H9 (cell line): Measurements from ENCODE around the gene MMP17. TPM values are rescaled to one million over a fixed set of nuclear protein-coding genes. Genes with fewer than 3 reads are reported as not detected.

ENCODE experiments used
- DNase-seq: peaks from one replicate; pipeline ENCODE4 v3.0.0-alpha.2; 2017
- H2AFZ ChIP-seq: one replicate; pipeline ENCODE4 v1.6.1; 2013; ENCODE audit warnings: mild to moderate bottlenecking, low read length, control low read depth, moderate library complexity
- H2AK5ac ChIP-seq: 2 replicates; pipeline ENCODE4 v1.6.1; 2013; ENCODE audit warnings: low read length, control low read depth, mixed read lengths; ENCODE audit not compliant: insufficient read length
- H2BK120ac ChIP-seq: one replicate; pipeline ENCODE4 v1.6.1; 2013; ENCODE audit warnings: low read depth, mild to moderate bottlenecking, low read length, control low read depth, inconsistent platforms; ENCODE audit not compliant: poor library complexity, severe bottlenecking
- H2BK12ac ChIP-seq: 2 replicates; pipeline ENCODE4 v1.6.1; 2013; ENCODE audit warnings: low read length, control low read depth, mixed read lengths, low read depth; ENCODE audit not compliant: insufficient read length
- H2BK15ac ChIP-seq: 2 replicates; pipeline ENCODE4 v1.6.1; 2013; ENCODE audit warnings: low read depth, low read length, control low read depth
- H2BK20ac ChIP-seq: one replicate; pipeline ENCODE4 v1.6.1; 2013; ENCODE audit warnings: low read depth, mild to moderate bottlenecking, low read length, control low read depth, inconsistent platforms; ENCODE audit not compliant: poor library complexity, severe bottlenecking
- H2BK5ac ChIP-seq: 2 replicates; pipeline ENCODE4 v1.6.1; 2013; ENCODE audit warnings: low read length, control low read depth, mixed read lengths; ENCODE audit not compliant: insufficient read length
- H3K14ac ChIP-seq: 2 replicates; pipeline ENCODE4 v1.6.1; 2013; ENCODE audit warnings: low read length, control low read depth; ENCODE audit not compliant: insufficient read depth
- H3K18ac ChIP-seq: 2 replicates; pipeline ENCODE4 v1.6.1; 2013; ENCODE audit warnings: low read depth, mild to moderate bottlenecking, mixed read lengths, low read length, control low read depth; ENCODE audit not compliant: insufficient read length
- H3K23ac ChIP-seq: 2 replicates; pipeline ENCODE4 v1.6.1; 2013; ENCODE audit warnings: low read length, control low read depth, mixed read lengths, low read depth; ENCODE audit not compliant: insufficient read length
- H3K23me2 ChIP-seq: 2 replicates; pipeline ENCODE4 v1.6.1; 2013; ENCODE audit warnings: low read depth, mild to moderate bottlenecking, mixed read lengths, low read length, control low read depth; ENCODE audit not compliant: insufficient read length, poor library complexity, severe bottlenecking
- H3K27ac ChIP-seq: 2 replicates; pipeline ENCODE4 v1.5.1; 2013; ENCODE audit warnings: low read length, control low read depth, mixed read lengths, low read depth; ENCODE audit not compliant: insufficient read length
- H3K27me3 ChIP-seq: 2 replicates; pipeline ENCODE4 v1.6.1; 2013; ENCODE audit warnings: low read length, control low read depth, inconsistent platforms; ENCODE audit not compliant: insufficient read depth
- H3K4ac ChIP-seq: 2 replicates; pipeline ENCODE4 v1.6.1; 2013; ENCODE audit warnings: low read depth, mild to moderate bottlenecking, control low read depth, inconsistent platforms, low read length, moderate library complexity
- H3K4me1 ChIP-seq: 2 replicates; pipeline ENCODE4 v1.6.1; 2013; ENCODE audit warnings: low read length, control low read depth, inconsistent platforms; ENCODE audit not compliant: insufficient read depth
- H3K4me2 ChIP-seq: 2 replicates; pipeline ENCODE4 v1.6.1; 2013; ENCODE audit warnings: low read length, control low read depth, mixed read lengths; ENCODE audit not compliant: insufficient read length, insufficient read depth
- H3K56ac ChIP-seq: 2 replicates; pipeline ENCODE4 v1.6.1; 2013; ENCODE audit warnings: low read depth, mild to moderate bottlenecking, mixed read lengths, low read length, control low read depth; ENCODE audit not compliant: insufficient read length
- H3K79me1 ChIP-seq: 2 replicates; pipeline ENCODE4 v1.6.1; 2013; ENCODE audit warnings: low read depth, mild to moderate bottlenecking, moderate library complexity, low read length, control low read depth, inconsistent platforms; ENCODE audit not compliant: insufficient read depth, poor library complexity, severe bottlenecking
- H3K79me2 ChIP-seq: 2 replicates; pipeline ENCODE4 v1.6.1; 2013; ENCODE audit warnings: low read length, control low read depth, inconsistent platforms; ENCODE audit not compliant: insufficient read depth
- H3K9ac ChIP-seq: 2 replicates; pipeline ENCODE4 v1.6.1; 2013; ENCODE audit warnings: low read length, control low read depth, mixed read lengths; ENCODE audit not compliant: insufficient read length; ENCODE audit errors: extremely low read depth
- H3K9me3 ChIP-seq: one replicate; pipeline ENCODE4 v1.6.1; 2013; ENCODE audit warnings: low read depth, low read length, inconsistent platforms; ENCODE audit not compliant: control insufficient read depth
- H3T11ph ChIP-seq: one replicate; pipeline ENCODE4 v1.6.1; 2013; ENCODE audit warnings: mild to moderate bottlenecking, low read length, control low read depth, inconsistent platforms
- H4K20me1 ChIP-seq: one replicate; pipeline ENCODE4 v1.6.1; 2013; ENCODE audit not compliant: control insufficient read depth, insufficient read length, insufficient read depth
- H4K5ac ChIP-seq: 2 replicates; pipeline ENCODE4 v1.6.1; 2013; ENCODE audit warnings: low read depth, mild to moderate bottlenecking, mixed read lengths, low read length, control low read depth; ENCODE audit not compliant: insufficient read length
- H4K8ac ChIP-seq: replicated peaks from 2 replicates; pipeline ENCODE4 v1.6.1; 2013; ENCODE audit warnings: low read length, control low read depth, mixed read lengths, low read depth; ENCODE audit not compliant: insufficient read length
- H4K91ac ChIP-seq: 2 replicates; pipeline ENCODE4 v1.6.1; 2013; ENCODE audit warnings: low read depth, mild to moderate bottlenecking, moderate library complexity, mixed read lengths, low read length, control low read depth; ENCODE audit not compliant: insufficient read length
- H3K27ac Mint-ChIP-seq, 3 experiments: 2 replicates in 2 of 3; 3 replicates in 1 of 3; pipeline ENCODE4 v1.8.0; 2020 to 2021; ENCODE audit warnings: mixed read lengths in 3 of 3, mild to moderate bottlenecking in 1 of 3, moderate library complexity in 1 of 3
- H3K27me3 Mint-ChIP-seq: 2 replicates; pipeline ENCODE4 v1.8.0; 2021; ENCODE audit warnings: low read depth, mild to moderate bottlenecking, moderate library complexity, mixed read lengths
- H3K36me3 Mint-ChIP-seq, 3 experiments: 2 replicates in 2 of 3; 3 replicates in 1 of 3; pipeline ENCODE4 v1.8.0; 2020 to 2021; ENCODE audit warnings: low read depth in 3 of 3, mixed read lengths in 3 of 3; ENCODE audit not compliant: insufficient read depth in 1 of 3
- H3K4me1 Mint-ChIP-seq, 2 experiments: 2 replicates each; pipeline ENCODE4 v1.8.0; 2020; ENCODE audit warnings: mixed read lengths in 2 of 2
- H3K4me3 Mint-ChIP-seq, 2 experiments: 2 replicates in 1 of 2; 3 replicates in 1 of 2; pipeline ENCODE4 v1.8.0; 2020 to 2021; ENCODE audit warnings: mild to moderate bottlenecking in 2 of 2, mixed read lengths in 2 of 2, moderate library complexity in 1 of 2
- H3K9me3 Mint-ChIP-seq, 2 experiments: 2 replicates in 1 of 2; 3 replicates in 1 of 2; pipeline ENCODE4 v1.8.0; 2020; ENCODE audit warnings: mild to moderate bottlenecking in 2 of 2, mixed read lengths in 2 of 2, moderate library complexity in 1 of 2
- WGBS: extraction: QIAGEN DNeasy Blood & Tissue Kit; methylation state at CpG from one replicate; pipeline ENCODE4 v1.1.7; 2013; ENCODE audit warnings: missing lambda C conversion rate, low lambda C conversion rate, mixed read lengths; ENCODE audit not compliant: insufficient read length; ENCODE audit errors: extremely low coverage; 5-methylcytosine and 5-hydroxymethylcytosine counted together
- total RNA-seq: library from RNA; stranded (reverse); gene quantifications from 2 replicates; pipeline ENCODE4 v1.2.1, GENCODE V29; 2021
- TF ChIP-seq, protein P1 (sequence below): fragments of 200-600 bp; sonication (generic); conservative IDR thresholded peaks from 3 replicates; pipeline ENCODE4 v1.8.0; 2021; ENCODE audit warnings: antibody characterized with exemption, mild to moderate bottlenecking

Gene MMP17
- total RNA-seq, 1 experiment from 2014 or later: 14.8 TPM

- no peak overlapping the region for H3K4me3 Mint-ChIP-seq
- Histone ChIP-seq H2BK15ac (no peak overlapping the region), H3K56ac (no peak overlapping the region), H3K4ac (no peak overlapping the region), H3K14ac (no peak overlapping the region), H3K27ac (no peak overlapping the region), H2AK5ac (no peak overlapping the region), H4K20me1 (no peaks in the 10 kb centered on the region), H2BK12ac (no peak overlapping the region), H3K4me1 (no peaks in the 10 kb centered on the region), H3K79me2 (no peaks in the 10 kb centered on the region), H3K23me2 (peaks cover 3% of the 10 kb centered on the region), H2BK120ac (no peak overlapping the region), H3K23ac (no peak overlapping the region), H3K27me3 (no peaks in the 10 kb centered on the region; the same call in 1 of the 2 replicates), H2AFZ (no peak overlapping the region), H3T11ph (no peak overlapping the region), H2BK20ac (no peak overlapping the region), H4K8ac (no peak overlapping the region), H3K9ac (no peak overlapping the region), H3K9me3 (no peaks in the 10 kb centered on the region), H4K5ac (no peak overlapping the region), H3K79me1 (no peaks in the 10 kb centered on the region), H3K4me2 (no peak overlapping the region), H2BK5ac (no peak overlapping the region), H4K91ac (no peak overlapping the region), H3K18ac (no peak overlapping the region)
- peaks cover 0 to 7% (median 2%) of the 10 kb centered on the region in 3 experiments; a peak in 2 of 7 replicates for H3K36me3 Mint-ChIP-seq
- H3K9me3 Mint-ChIP-seq: no peaks in the 10 kb centered on the region
- no peak for DNase-seq
- TF ChIP-seq, protein P1, sequence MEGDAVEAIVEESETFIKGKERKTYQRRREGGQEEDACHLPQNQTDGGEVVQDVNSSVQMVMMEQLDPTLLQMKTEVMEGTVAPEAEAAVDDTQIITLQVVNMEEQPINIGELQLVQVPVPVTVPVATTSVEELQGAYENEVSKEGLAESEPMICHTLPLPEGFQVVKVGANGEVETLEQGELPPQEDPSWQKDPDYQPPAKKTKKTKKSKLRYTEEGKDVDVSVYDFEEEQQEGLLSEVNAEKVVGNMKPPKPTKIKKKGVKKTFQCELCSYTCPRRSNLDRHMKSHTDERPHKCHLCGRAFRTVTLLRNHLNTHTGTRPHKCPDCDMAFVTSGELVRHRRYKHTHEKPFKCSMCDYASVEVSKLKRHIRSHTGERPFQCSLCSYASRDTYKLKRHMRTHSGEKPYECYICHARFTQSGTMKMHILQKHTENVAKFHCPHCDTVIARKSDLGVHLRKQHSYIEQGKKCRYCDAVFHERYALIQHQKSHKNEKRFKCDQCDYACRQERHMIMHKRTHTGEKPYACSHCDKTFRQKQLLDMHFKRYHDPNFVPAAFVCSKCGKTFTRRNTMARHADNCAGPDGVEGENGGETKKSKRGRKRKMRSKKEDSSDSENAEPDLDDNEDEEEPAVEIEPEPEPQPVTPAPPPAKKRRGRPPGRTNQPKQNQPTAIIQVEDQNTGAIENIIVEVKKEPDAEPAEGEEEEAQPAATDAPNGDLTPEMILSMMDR: no peak
- H3K27me3 Mint-ChIP-seq: peaks cover 16% of the 10 kb centered on the region
- WGBS: no CpG with 5 or more reads among the region's 7 CpGs
- peak overlapping the region in 1 of 3 experiments; percentile 74; a peak in 1 of 7 replicates for H3K27ac Mint-ChIP-seq
- H3K4me1 Mint-ChIP-seq: peaks cover 0 to 18% of the 10 kb centered on the region in 2 experiments; a peak in 2 of 4 replicates
These were observed 7.5 kb downstream of the MMP17 start for GRCh38 chr12:131835616-131836171.
